ENCODE results near the gene IL4R. TPM values are rescaled to one million over a fixed set of nuclear protein-coding genes. Genes with fewer than 3 reads are reported as not detected.

Gene IL4R
- total and polyA plus RNA-seq, 2 of the 8 experiments (the other 6 are each of a cell fraction or from before 2014, with no cell fraction given), result 29.1 to 29.4 TPM

DNA sequence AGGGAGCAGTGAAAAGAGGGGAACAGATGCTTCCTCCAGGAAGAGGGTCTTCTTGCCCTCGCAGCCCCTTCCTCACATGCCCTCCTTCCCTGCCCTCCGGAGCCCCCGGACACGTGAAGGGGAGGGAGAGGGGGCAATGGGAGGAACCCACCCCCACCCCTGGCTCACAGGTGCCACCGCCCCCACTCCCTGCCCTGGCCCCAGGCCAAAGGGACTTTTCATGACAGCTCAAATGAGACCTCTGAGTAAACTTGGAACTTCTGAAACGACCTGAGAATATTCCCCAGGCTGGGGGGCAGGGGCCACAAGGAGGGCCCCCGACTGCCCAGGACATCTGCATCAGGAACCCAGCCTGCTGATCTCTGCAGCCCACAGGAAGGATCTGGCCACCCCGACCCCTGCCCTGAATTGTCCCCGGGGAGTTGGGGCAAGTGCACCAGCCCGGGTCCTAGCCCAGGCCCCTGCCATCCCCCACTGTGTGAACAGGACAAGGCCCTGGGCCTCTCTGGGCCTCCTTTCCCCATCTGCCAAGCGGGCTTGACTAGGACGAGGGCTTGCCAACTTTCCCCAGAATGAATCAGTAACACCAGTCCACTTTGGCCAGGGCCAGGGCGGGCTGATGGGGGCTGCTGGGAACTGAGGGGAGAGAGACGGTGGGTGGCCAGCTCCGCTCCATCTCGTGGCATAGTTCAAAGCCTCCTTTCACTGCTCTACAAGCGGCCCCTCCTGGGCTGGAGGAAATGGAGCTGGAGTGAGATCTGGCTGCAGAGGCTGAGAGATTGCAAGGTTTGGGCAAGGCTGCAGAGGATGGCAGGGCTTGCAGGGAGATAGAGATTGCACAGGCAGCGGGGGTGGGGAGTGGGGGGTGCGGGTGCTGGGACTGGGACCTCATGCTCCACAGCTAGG lies 92.0 kb downstream of the IL4R start:
- POLR2A ChIA-PET (ENCODE audit: partially characterized antibody), result no interaction called here
- Histone ChIP-seq H2AK5ac (ENCODE audit: low read depth, low read length) (no peak overlapping the region), H3K36me3 (ENCODE audit: control insufficient read depth in 2 of 4, insufficient read depth in 4 of 4, low read length in 3 of 4) (no peaks in the 10 kb centered on the region), H3K4me1 (replicated peaks in 1 of 4; ENCODE audit: control insufficient read depth in 3 of 4, insufficient read depth in 4 of 4, low read length in 3 of 4) (peaks cover 0 to 6% (median 4%) of the 10 kb centered on the region in 4 experiments; a peak in 3 of 7 replicates), H3K79me1 (ENCODE audit: low read depth, low read length) (no peaks in the 10 kb centered on the region), H2BK12ac (ENCODE audit: low read depth, low read length) (no peak overlapping the region), H3K79me2 (ENCODE audit: control insufficient read depth in 1 of 2, insufficient read depth in 2 of 2, low read length in 2 of 2) (no peaks in the 10 kb centered on the region), H4K20me1 (replicated peaks in 1 of 2; ENCODE audit: control insufficient read depth in 1 of 2, insufficient read depth in 2 of 2, low read length in 2 of 2) (no peaks in the 10 kb centered on the region), H3K4me3 (ENCODE audit: extremely low read depth in 1 of 4, insufficient read depth in 2 of 4, low read depth in 3 of 4, low read length in 4 of 4) (no peak overlapping the region), H3K27me3 (replicated peaks in 1 of 4; ENCODE audit: control insufficient read depth in 3 of 4, extremely low read depth in 1 of 4, insufficient read depth in 3 of 4, low read length in 3 of 4) (no peaks in the 10 kb centered on the region), H3K56ac (replicated peaks; ENCODE audit: insufficient read length, low read depth, low read length) (no peak overlapping the region), H3K9me3 (ENCODE audit: insufficient read depth in 2 of 2, low read depth in 1 of 2, low read length in 1 of 2) (no peaks in the 10 kb centered on the region), H3K4ac (replicated peaks; ENCODE audit: insufficient read length, low read depth, low read length) (no peak overlapping the region), H2BK5ac (ENCODE audit: low read depth, low read length) (no peak overlapping the region), H2BK120ac (replicated peaks; ENCODE audit: low read depth, low read length) (no peak overlapping the region), H4K8ac (ENCODE audit: extremely low read depth, insufficient read depth, low read length) (peak overlapping the region; percentile 69; the same call in 1 of the 2 replicates), H3K18ac (ENCODE audit: extremely low read depth, low read length) (0 out of 2 replicates have a peak overlapping the region, but pooled peaks have one; percentile 14), H2BK15ac (ENCODE audit: low read length) (no peak overlapping the region), H2AFZ (ENCODE audit: low read length) (peak overlapping the region; percentile 76), H3K23me2 (ENCODE audit: low read depth, low read length) (no peaks in the 10 kb centered on the region), H4K91ac (replicated peaks; ENCODE audit: insufficient read length, low read length) (no peak overlapping the region), H3K9ac (replicated peaks in 1 of 4; ENCODE audit: extremely low read depth in 1 of 4, low read depth in 3 of 4, low read length in 3 of 4) (no peak overlapping the region), H3K4me2 (ENCODE audit: insufficient read depth in 1 of 2, low read depth in 2 of 2, low read length in 2 of 2) (no peak overlapping the region), H4K5ac (ENCODE audit: insufficient read length, low read depth, low read length) (no peak overlapping the region), H3K27ac (ENCODE audit: low read depth, low read length) (no peak overlapping the region), H2BK20ac (ENCODE audit: low read length) (0 out of 2 replicates have a peak overlapping the region, but pooled peaks have one; percentile 10), H3K14ac (ENCODE audit: insufficient read length) (no peak overlapping the region), H3K23ac (ENCODE audit: insufficient read length) (no peak overlapping the region)
- CTCF ChIA-PET (ENCODE audit: partially characterized antibody), result interaction anchor here (0.8 to 1.4 kb wide), 6 partner anchors 10 to 295 kb away, joined by 3 read pairs; no protein-coding TSS in a partner anchor
- FAIRE-seq (no peak), DNase-seq (ENCODE audit: low read depth in 1 of 2, low spot score in 2 of 2) (no peak)
- 74% methylated on average over 12 of the region's 19 CpGs; no CpG with 5 or more reads in 1 of the 2 experiments for WGBS, 2 experiments (ENCODE audit: extremely low coverage in 1 of 2, insufficient coverage in 1 of 2, insufficient read length in 1 of 2, insufficient replicate concordance in 2 of 2, low coverage in 1 of 2, low lambda C conversion rate in 2 of 2, missing lambda C conversion rate in 1 of 2)
- TF ChIP-seq ASH2L (IDR thresholded peaks at IDR 0.05; ENCODE audit: low read length), result no peak
- TF ChIP-seq, protein P1, sequence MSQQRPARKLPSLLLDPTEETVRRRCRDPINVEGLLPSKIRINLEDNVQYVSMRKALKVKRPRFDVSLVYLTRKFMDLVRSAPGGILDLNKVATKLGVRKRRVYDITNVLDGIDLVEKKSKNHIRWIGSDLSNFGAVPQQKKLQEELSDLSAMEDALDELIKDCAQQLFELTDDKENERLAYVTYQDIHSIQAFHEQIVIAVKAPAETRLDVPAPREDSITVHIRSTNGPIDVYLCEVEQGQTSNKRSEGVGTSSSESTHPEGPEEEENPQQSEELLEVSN (IDR thresholded peaks at IDR 0.05), result no peak
- TF ChIP-seq SIX5 (IDR thresholded peaks at IDR 0.05; ENCODE audit: low read depth, low read length), result no peak
- TF ChIP-seq RNF2 (IDR thresholded peaks at IDR 0.05; ENCODE audit: borderline replicate concordance, low read depth, low read length, missing control alignments, poor library complexity, severe bottlenecking), result no peak

Measured in H1 (cell line).